GM19193 (cell line): ENCODE data around the gene FAM184B.

Experiments
- POLR2A ChIP-seq: IDR thresholded peaks from 4 replicates; pipeline ENCODE4 v1.6.1; 2011; ENCODE audit not compliant: insufficient read depth, insufficient read length; ENCODE audit errors: extremely low read depth

The FAM184B gene

GRCh38 chr4:17687237-17687857 lies 94.1 kb downstream of the FAM184B start:
- no peak for TF ChIP-seq POLR2A

DNA sequence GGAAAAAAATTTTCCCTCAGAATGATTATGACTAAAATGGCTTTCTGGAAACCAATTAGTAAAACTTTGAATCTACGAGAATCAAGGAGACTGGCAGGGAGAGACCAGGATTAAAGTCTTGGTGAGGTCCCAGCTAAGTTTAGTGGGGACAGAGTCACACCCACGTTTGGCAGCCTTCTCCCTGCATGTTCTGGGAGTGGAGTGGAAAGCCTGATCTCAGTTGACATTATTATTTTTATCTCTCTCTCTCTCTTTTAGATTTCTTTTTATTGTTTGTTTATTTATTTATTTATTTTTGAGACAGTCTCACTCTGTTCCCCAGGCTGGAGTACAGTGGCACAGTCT lies 99.2 kb downstream of the FAM184B start:
- no peak for TF ChIP-seq POLR2A

DNA sequence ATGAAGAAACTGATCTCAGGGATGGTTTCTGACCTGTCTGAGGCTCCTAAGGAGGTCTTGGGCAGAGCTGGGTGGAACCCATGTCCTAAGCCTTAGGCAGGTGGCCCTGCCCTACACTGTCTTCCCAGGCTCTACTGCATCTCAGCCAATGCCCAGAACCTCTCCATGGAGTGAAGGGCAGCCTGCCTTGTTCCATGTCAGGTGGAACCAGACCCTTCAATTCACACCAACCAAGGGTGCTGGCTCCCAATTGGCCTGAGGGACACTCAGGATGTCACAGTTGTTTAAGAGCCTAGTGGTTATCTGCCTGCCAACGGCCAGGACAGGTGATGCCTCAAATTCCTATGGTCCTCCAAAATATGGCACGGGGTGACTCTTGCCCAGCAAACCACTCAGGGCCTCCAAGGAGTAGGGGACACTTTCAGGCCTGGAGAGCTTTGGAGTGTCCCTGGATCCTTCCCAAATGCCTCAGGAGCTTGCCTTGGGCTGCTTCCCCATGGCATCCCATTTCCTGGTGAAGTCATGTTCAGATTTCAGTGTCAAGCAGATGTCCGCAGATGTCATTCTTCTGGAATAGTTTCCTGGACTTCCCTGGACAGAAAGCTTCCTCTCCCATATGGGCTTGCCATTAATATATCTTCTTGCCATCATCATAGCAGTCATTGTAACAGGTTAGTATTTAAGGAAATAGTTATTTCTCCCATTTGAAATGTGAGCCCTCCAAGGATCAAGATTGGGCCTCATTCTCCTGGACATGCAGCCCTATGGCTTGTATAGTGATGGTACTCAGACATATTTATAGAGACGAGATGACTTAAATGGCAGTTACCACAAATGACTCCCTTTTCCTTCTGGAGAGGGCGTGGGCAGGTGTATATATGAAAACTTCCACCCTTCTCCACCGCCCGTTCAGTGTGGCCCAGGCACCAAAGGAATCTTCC lies 99.9 kb downstream of the FAM184B start:
- TF ChIP-seq POLR2A: no peak

- TF ChIP-seq POLR2A: no peak
These were observed 100.7 kb downstream of the FAM184B start for GRCh38 chr4:17680559-17681280.

- TF ChIP-seq POLR2A: no peak
These were observed 111.0 kb downstream of the FAM184B start for GRCh38 chr4:17670423-17670822.

GRCh38 chr4:17667653-17668201 lies 113.7 kb downstream of the FAM184B start:
- TF ChIP-seq POLR2A: no peak

DNA sequence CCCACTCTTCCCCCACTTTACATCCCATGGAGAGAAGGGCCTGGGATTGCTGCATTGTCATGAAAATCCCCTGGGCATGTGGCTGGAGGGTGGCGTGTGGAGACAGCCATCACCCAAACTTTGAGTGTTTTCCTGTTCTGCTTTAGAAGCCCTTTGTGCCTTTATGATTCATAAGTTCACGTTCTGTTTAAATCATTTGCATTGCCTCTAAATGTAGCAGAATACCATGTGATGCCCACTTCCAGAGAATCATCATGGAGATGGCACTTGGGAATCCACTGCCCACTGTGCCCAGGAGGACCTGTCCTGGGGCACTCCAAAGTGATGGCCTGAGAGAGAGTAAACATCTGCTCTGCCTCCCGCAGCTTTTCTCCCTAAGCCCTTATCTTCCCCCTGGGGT lies 114.2 kb downstream of the FAM184B start:
- TF ChIP-seq POLR2A: no peak

GRCh38 chr4:17665852-17666251 lies 115.6 kb downstream of the FAM184B start:
- TF ChIP-seq POLR2A: no peak

DNA sequence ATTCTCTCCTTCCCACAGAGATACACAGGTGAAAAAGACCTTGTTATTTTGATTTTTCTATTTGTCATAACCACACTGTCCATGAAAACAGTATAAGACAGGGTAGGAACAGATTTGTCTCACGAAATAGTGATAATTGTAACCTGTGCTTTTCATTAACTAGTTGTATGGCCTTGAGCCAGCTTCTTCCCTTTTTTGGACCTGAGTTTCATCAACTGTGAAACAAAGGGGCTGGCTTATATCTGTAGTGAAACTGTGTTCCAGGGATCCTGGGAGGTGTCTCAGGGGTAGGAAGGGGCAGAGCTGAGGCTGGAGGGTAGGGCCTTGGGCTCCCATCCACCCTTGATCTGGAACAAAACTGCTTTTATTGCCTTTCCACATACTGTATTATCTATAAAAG lies 116.1 kb downstream of the FAM184B start:
- no peak for TF ChIP-seq POLR2A

DNA sequence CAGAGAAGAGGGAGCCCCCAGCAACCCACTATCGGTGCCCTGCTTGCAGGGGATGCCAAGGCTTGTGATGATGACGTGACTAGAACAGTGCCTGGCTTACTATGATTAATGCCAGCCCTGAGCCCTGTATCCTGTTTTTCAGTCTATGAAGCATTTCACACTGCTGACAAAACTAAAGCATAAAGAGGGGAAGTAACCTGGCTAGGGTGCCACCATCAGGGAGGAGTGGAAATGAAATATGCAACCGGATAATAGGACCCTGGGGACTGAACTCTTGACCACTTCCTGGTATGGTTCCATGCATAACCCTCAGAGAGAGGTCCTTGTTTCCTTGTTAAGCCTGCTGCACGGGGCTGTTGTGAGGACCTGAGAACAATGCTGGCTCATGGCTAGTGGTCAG lies 116.7 kb downstream of the FAM184B start:
- TF ChIP-seq POLR2A: no peak

GRCh38 chr4:17662694-17663093 lies 118.7 kb downstream of the FAM184B start:
- no peak for TF ChIP-seq POLR2A

DNA sequence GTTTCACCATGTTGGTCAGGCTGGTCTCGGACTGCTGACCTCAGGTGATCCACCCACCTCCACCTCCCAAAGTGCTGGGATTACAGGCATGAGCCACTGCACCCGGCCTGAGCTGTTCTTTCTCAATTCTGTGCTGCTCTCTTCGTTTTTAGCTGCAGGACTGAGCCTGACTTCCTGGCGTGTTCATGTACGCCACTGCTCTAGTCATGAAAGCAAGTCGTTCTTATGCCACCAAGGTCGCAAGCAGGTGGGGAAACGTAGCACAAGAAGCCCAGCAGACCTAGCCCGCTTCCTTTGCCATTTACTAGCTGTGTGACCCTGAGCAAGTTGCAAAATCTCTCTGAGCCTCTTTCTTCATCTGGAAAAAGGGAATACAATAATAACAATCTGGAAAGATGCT lies 123.6 kb downstream of the FAM184B start:
- TF ChIP-seq POLR2A: no peak

GRCh38 chr4:17657090-17657489 lies 124.3 kb downstream of the FAM184B start:
- no peak for TF ChIP-seq POLR2A

- TF ChIP-seq POLR2A: no peak
These were observed 126.7 kb downstream of the FAM184B start for GRCh38 chr4:17654701-17655100.

DNA sequence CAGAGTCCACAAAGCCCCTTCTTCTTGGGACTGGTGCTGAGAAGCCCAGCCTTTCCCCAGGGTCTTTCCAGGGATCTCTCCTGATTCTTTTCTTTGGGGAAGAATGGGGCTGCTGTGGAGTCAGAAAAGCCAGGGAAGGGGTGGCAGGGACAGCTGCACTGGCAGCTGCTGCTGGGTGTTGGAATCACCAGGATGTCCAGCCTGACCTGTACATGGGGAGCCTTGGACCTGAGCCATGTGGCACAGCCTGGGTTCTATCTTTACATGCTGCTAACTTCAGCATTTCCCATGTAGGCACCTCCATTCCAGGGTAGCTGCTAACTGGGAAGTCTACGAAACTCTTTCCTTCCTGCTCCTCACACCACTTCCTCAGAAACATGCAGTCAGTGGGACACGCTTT lies 131.0 kb downstream of the FAM184B start:
- no peak for TF ChIP-seq POLR2A

DNA sequence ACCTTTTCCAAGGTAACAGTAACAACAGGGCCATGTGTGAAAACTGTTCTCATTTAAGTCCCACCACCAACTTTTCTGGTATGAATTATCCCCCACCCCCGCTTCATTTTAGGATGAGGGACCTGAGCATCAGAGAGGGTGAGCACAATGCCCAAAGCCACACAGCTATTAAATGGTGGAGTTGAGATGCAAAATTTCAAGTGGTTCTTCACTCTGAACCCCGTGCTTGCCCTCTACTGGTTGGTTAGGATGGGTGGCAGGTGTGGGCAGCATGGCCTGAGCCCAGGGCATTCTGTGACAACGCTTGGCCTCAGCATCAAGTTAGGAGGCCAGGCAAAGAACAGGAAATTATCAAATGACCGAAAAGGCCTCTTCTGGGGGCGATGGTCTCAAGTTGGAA lies 133.5 kb downstream of the FAM184B start:
- no peak for TF ChIP-seq POLR2A

DNA sequence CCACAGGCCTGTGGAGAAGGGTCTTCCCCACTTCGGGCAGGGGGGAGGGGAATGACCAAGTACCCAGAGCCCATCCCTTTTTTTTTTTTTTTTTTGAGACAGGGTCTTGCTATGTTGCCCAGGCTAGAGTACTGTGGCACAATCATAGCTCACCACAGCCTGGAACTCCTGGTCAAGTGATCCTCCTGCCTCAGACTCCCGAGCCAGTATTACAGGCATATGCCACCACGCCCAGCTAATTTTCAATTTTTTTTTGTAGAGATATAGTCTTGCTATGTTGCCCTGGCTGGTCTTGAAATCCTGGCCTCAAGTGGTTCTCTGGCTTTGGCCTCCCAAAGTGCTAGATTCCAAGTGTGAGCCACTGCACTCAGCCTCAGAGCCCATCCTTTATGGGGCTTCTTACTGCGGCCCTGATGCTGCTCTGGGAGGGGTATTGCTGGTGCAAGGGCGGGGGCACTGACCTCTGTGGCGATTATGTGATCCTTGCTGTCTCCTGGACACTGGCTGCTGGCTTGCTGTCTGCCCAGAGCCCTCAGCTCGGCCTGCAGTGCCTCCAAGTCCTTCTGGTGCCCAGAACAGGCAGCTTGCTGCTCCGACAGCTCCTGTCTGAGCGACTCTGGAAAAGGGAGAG lies 134.1 kb downstream of the FAM184B start:
- no peak for TF ChIP-seq POLR2A
